ENCODE results near the gene ZBBX.
"Not testable (repeated sequence)": the region's sequence is repeated elsewhere in the genome, so short reads cannot be mapped to it uniquely, and the experiment has no call there.

The ZBBX gene

GRCh38 chr3:167380004-167380689 is at the start of gene ZBBX:
Gene ZBBX (minus strand): TSS chr3:167380297. CDS start chr3:167372901, 7,396 bp downstream.
- peak; percentile 82 for DNase-seq

DNA sequence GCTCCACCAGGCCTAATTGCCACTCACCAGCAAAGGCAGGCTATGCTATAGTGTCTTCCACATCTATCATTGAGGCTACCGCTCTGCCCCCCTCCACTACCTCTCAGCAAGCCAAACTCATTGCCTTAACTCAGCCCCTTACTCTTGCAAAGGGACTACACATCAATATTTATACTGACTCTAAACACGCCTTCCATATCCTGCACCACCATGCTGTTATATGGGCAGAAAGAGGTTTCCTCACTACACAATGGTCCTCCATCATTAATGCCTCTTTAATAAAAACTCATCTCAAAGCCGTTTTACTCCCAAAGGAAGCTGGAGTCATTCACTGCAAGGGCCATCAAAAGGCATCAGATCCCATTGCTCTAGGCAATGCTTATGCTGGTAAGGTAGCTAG is 46.9 kb upstream of the ZBBX start:
- not testable (repeated sequence) for DNase-seq

DNA sequence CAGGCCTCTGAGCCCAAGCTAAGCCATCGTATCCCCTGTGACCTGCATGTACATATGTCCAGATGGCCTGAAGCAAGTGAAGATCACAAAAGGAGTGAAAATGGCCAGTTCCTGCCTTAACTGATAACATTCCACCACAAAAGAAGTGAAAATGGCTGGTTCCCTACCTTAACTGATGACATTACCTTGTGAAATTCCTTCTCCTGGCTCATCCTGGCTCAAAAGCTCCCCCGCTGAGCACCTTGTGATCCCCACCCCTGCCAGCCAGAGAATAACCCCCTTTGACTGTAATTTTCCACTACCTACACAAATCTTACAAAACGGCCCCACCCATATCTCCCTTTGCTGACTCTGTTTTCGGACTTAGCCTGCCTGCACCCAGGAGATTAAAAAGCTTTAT is 42.3 kb upstream of the ZBBX start:
- not testable (repeated sequence) for DNase-seq

DNA sequence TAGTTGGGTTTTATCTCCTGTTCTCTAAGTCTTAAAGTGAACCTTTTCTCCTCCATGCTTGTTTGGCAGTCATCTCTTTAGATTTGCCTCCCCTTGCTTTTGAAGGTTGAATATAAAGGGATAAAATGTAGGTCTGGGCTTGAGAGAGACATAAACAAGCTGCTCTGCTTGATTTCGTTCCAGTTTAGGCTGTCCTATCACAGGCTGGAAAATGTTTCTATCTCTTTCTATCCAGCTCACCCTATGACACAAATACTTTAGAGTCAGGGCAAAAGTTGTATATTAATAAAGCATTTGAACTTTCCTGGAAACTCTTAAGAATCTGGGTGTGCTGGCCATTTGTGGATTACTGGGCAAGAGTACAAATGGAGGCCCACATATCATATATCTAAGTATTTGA is 29.5 kb upstream of the ZBBX start:
- DNase-seq: no peak

- peak; percentile 19 for DNase-seq
These were observed 26.9 kb upstream of the ZBBX start for GRCh38 chr3:167406876-167407492.

DNA sequence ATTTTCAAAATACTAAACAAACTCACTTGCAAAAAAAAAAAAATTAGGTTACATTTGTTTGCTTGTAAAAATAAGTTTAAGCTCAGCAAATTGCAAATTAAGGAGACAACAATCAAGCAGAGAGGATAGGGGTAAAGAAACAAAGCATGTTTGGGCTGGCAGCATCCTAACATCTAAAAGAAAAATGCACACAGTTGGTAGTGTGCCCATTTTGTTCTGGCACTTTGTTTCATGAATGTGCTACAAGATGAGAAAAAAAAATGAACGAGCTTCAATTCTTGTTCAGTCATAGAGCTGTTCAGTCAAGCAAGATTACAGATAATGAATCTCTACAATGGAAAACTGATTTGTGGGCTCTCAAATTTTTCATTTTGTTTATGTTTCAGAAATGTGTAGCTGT is 17.7 kb upstream of the ZBBX start:
- no peak for DNase-seq

DNA sequence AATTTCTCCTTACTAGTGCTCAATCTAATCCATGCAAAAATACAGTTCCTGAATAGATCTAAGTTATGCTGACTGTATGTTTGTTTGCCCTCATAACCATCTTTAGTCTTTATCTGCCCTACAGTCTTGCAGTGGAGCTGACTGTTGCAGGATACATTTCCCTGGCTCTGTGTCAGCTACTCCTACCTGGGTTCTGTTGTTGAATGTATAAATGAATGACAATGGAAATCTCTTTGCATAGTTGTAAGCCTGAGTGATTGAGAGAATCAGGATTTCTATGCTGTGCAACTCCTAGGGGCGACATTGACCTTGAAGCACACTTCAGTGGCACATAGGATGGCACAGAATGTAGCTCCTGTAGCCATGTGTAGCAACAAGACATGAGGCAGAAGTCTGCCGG is 16.0 kb upstream of the ZBBX start:
- no peak for DNase-seq

DNA sequence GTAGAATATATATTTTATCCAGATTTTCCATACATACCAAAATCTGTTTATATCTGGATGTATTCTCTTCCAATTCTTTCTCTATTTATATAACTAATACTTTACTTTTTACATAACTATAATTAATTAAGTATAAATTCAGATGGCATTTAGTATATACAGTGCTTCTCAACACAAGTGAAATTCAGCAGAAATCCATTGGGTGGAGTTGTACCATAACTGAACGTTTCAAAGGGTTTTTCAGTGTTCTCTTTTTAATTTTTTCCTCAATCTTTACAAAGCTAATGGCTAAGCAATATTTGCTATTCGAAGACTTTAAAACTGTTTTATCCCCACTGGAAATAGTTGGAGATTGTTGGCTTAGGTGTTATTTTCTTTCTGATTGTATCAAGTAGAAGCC is 13.9 kb upstream of the ZBBX start:
- no peak for DNase-seq

GRCh38 chr3:167382155-167382554 is 2.1 kb upstream of the ZBBX start:
- no peak for DNase-seq

DNA sequence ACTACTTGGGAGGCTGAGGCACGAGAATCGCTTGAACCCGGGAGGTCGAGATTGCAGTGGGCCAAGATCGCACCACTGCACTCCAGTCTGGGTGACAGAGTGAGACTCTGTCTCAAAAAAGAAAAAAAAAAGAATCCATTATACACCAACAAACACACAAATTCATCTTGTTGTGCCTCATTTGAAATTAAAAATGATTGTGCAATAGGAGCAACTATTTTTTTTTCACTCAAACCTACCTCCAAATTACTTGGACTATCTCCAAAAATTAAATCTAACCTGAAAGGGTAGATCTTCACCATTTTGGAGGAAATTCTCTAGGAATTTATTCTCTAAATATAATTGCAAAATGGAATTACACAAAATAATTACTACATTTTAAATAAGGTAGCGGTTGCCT is 4.6 kb downstream of the ZBBX start:
- DNase-seq: no peak

- no peak for DNase-seq
These were observed 8.0 kb downstream of the ZBBX start for GRCh38 chr3:167372138-167372537.

- DNase-seq: no peak
These were observed 18.1 kb downstream of the ZBBX start for GRCh38 chr3:167361948-167362347.

DNA sequence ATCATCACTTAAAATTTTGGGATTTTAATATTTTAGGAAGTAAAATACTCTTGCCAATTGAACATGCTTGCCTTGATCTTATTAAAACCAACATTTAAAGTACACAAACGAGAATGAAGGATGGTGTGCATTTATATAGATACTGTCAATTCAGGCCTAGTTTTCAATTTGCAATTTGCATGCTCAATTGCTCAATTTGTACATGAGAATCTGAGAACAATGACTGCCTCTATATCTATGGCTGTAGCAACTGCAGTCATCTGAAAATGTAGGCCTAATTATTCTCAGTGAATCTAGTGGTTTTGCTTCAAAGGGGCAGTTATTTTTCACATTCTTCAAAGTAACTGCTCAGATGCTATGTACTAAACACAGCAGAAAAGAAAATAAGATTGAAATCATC is 18.8 kb downstream of the ZBBX start:
- DNase-seq: no peak

DNA sequence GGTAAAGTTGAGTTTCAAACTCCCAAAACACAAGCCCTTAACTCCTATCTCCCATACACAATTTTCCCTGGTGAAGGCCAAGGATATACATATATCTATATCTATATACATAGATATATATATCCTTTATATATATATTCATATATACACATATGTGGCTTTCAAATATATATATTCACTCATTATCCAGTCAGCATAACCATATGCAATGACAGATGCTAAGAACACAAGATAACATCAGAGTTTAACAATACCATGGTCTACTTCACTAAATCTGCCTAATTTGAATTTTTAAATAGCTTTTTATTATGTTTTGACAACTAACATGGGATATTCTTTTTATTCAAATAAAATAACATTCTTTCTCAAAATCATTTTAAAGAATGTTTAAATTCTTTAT is 24.7 kb downstream of the ZBBX start:
- DNase-seq: no peak

DNA sequence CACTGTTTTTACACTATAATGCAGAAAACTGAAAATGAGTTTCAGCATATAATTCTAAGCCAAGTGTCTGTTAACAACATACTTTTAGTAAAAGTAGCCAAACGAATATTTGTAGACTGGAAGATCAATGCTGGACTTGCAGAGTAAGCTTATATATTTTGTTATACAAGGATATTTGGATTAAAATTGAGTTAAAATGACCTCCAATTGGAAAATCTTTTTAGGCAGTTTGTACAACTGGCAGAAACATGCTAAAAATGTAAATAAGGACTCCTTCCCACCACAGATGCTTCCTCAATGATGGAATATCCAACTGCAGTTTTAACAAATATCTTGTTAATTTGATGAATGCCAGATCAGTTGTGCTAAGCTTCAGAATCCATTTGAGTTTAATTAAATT is 25.3 kb downstream of the ZBBX start:
- no peak for DNase-seq

DNA sequence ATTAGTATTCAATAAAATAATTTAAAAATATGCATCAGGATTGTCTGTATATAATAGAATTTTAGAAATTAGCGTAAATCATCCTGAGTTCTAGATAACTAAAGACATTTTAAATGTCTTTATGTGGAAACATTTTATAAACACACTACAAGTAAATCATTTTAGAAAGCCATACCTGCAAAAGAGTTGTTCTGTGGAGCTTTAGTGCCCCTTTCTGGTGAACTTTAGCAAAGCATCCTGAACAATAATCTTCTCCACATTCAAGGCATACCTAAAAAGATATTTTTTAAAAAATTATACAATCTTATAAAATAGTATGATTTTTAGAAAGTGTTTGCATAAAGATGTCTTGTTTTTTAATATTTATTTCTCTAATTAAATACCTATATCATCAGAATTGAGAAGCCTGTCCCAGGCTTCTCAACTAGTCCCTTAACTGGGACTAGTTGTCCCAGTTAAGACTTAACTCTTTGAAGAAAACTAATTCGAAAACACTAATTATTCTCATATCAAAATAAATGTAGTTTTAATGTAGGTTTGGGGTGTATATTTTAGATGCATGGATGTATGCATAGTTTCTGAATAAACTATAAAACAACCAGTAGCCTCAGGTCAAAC is 29.7 kb downstream of the ZBBX start:
- peak; percentile 1 for DNase-seq

DNA sequence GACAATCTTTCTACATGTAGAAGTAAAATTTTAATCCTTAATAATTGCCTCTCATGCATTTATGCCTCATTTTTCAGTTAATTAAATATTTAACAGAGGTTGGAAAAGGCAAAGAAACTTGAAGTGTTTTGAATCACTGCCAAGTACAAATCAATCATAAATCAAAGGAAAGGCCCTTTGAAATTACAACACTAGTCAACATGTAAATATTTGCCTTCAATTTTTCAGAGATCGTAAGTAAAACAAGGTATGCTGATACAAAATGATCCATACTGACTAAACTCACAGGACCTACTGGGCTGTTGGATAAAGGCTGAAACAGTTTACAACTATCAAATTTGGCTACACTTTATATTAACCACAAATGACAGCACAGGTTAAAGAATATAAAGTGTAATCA is 33.9 kb downstream of the ZBBX start:
- no peak for DNase-seq

- no peak for DNase-seq
These were observed 48.9 kb downstream of the ZBBX start for GRCh38 chr3:167330993-167331785.

DNA sequence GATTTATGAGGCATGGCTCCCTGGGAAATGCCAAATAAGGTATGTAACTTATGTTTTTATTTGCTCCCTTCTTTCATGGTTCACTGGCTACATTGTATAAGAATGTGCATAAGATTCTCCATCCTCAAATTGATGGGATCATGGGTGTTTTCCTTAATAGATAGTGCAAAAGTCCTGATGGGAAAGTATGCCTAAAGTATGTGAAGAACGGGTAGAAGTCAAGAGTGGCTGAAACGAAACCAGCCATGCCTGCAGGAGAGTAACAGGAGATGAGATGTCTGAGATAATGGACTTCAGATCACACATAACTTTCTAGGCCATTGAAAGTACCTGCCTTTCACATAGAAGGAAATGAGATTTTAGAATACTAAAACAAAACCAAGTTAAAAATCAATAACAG is 56.5 kb downstream of the ZBBX start:
- no peak for DNase-seq

DNA sequence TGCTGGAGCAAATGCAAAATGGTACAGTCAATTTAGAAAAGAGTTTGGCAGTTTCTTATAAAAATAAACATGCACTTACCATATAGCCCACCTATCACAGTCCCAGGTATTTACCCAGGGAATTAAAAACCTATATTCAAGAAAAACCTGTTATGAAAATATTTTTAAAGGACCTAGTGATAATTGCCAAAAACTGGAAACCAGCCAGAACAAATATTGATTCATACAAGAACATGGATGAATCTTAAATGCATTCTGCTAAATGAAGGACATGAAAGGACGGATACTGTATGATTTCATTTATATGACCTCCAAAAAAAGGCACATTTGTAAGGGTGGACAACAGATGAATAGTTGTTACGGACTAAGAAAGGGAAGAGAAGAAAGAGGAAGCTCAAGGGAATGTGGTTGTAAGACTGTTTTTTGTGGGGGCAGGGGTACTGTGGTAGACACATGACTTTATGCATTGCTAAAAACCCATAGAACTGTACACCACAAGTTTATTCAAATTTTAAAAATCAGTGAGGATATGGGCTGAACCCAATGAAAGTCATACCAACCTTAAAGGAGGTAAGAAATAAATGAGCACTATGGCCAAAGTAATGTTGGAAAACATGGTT is 61.0 kb downstream of the ZBBX start:
- DNase-seq: no peak

- DNase-seq: no peak
These were observed 61.8 kb downstream of the ZBBX start for GRCh38 chr3:167318306-167318705.

DNA sequence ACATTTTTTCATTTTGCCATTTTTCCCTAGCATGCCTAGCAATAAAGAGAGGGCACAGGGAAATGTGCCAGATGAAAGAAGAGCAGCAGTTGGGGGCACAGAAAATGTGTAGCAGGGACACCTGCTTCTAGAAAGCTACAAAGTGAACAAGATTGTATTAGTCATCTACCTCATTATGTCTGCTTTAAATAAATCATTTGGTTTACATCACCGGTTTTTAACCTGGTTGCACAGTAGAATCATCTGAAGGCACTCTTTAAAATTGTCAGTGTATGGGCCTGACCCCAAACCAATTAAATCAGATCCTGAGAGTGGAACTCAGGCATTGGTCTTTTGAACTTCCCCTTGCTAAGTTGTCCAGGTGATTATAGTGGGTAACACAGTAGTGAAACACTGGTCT is 73.8 kb downstream of the ZBBX start:
- DNase-seq: no peak

GRCh38 chr3:167305340-167305890 is 74.7 kb downstream of the ZBBX start:
- no peak for DNase-seq
